Glutamatergic neuron (in vitro differentiated cells): Measurements from ENCODE around the gene ATP12A. TPM values are rescaled to one million over a fixed set of nuclear protein-coding genes. Genes with fewer than 3 reads are reported as not detected.

ENCODE experiments used
- DNase-seq: peaks from one replicate; pipeline ENCODE4 v3.0.0; 2022
- H3K27ac Mint-ChIP-seq: one replicate; pipeline ENCODE4 v1.8.0; 2020; ENCODE audit warnings: mild to moderate bottlenecking, mixed read lengths, inconsistent platforms; ENCODE audit not compliant: unreplicated experiment
- H3K27me3 Mint-ChIP-seq: one replicate; pipeline ENCODE4 v1.8.0; 2020; ENCODE audit warnings: mild to moderate bottlenecking, moderate library complexity, mixed read lengths, inconsistent platforms; ENCODE audit not compliant: unreplicated experiment
- H3K36me3 Mint-ChIP-seq: one replicate; pipeline ENCODE4 v1.8.0; 2020; ENCODE audit warnings: mild to moderate bottlenecking, mixed read lengths, inconsistent platforms; ENCODE audit not compliant: unreplicated experiment
- H3K4me1 Mint-ChIP-seq: one replicate; pipeline ENCODE4 v1.8.0; 2020; ENCODE audit warnings: mild to moderate bottlenecking, low read depth, mixed read lengths, inconsistent platforms; ENCODE audit not compliant: unreplicated experiment
- H3K4me3 Mint-ChIP-seq: one replicate; pipeline ENCODE4 v1.8.0; 2020; ENCODE audit warnings: mild to moderate bottlenecking, mixed read lengths, inconsistent platforms; ENCODE audit not compliant: unreplicated experiment
- H3K9me3 Mint-ChIP-seq: one replicate; pipeline ENCODE4 v1.8.0; 2020; ENCODE audit warnings: mild to moderate bottlenecking, moderate library complexity, mixed read lengths, inconsistent platforms; ENCODE audit not compliant: unreplicated experiment
- total RNA-seq: library from RNA; stranded (reverse); fragmentation: NEBNext Ultra II Directional; extraction: Animal tissue kit (Norgen Biotek cat#: 25700); gene quantifications from one replicate; pipeline ENCODE4 v1.2.1, GENCODE V29; 2021; ENCODE audit not compliant: unreplicated experiment
- TF ChIP-seq, protein P1 (sequence below): fragments of 200-600 bp; sonication (generic); IDR thresholded peaks from one replicate; pipeline ENCODE4 v1.5.0; 2021; ENCODE audit not compliant: partially characterized antibody, unreplicated experiment

Gene ATP12A
- total RNA-seq, 1 donor from 2014 or later = not detected

DNA sequence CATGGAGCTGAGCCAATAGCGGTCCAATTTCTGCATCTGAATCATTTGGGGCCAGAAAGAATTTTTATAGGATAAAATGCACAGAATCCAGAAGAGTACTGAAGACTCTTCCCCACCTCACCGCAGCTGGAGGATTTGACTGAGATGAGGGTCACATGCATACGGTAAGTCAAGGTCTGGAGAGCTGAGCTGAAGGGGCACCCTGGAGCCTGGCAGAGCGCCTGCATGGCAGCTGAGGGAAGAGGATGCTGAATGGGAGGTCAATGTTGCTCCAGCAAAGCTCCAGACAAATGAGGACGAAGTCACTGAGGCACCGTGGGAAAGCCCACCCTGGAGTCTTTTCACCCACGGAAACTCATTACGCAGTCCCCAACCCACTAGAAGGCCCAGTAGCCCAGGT is 43.4 kb upstream of the ATP12A start:
- no peak overlapping the region for H3K4me3 Mint-ChIP-seq
- TF ChIP-seq, protein P1, sequence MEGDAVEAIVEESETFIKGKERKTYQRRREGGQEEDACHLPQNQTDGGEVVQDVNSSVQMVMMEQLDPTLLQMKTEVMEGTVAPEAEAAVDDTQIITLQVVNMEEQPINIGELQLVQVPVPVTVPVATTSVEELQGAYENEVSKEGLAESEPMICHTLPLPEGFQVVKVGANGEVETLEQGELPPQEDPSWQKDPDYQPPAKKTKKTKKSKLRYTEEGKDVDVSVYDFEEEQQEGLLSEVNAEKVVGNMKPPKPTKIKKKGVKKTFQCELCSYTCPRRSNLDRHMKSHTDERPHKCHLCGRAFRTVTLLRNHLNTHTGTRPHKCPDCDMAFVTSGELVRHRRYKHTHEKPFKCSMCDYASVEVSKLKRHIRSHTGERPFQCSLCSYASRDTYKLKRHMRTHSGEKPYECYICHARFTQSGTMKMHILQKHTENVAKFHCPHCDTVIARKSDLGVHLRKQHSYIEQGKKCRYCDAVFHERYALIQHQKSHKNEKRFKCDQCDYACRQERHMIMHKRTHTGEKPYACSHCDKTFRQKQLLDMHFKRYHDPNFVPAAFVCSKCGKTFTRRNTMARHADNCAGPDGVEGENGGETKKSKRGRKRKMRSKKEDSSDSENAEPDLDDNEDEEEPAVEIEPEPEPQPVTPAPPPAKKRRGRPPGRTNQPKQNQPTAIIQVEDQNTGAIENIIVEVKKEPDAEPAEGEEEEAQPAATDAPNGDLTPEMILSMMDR = no peak
- peaks cover 8% of the 10 kb centered on the region for H3K36me3 Mint-ChIP-seq
- H3K9me3 Mint-ChIP-seq = peaks cover 3% of the 10 kb centered on the region
- H3K27me3 Mint-ChIP-seq = peaks cover 3% of the 10 kb centered on the region
- no peak for DNase-seq
- no peak overlapping the region for H3K27ac Mint-ChIP-seq
- peaks cover 10% of the 10 kb centered on the region for H3K4me1 Mint-ChIP-seq

DNA sequence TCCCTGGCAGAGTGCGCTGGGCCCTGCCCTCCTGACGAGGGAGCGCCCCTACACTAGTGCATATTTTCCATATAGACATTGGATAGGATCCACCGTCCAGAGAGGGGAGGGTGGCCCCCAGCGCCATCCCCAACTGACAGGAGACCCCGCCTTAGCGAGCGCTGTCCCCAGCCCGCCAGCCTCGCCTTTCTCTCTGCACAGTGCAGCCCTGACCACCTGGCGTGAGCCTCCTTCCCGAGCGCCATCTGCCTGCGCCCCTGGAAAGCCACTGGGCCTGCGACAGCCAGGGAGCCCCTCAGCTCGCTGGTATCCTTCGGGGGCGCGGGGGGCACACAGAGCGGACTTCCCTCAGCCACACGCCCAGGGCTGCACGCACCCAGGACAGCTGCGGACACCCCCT is 42.1 kb upstream of the ATP12A start:
- Mint-ChIP-seq H3K4me3 (no peak overlapping the region), H3K27ac (no peak overlapping the region), H3K4me1 (peaks cover 8% of the 10 kb centered on the region), H3K9me3 (peaks cover 3% of the 10 kb centered on the region), H3K27me3 (peaks cover 3% of the 10 kb centered on the region), H3K36me3 (peaks cover 8% of the 10 kb centered on the region)
- TF ChIP-seq, protein P1 = no peak
- no peak for DNase-seq

DNA sequence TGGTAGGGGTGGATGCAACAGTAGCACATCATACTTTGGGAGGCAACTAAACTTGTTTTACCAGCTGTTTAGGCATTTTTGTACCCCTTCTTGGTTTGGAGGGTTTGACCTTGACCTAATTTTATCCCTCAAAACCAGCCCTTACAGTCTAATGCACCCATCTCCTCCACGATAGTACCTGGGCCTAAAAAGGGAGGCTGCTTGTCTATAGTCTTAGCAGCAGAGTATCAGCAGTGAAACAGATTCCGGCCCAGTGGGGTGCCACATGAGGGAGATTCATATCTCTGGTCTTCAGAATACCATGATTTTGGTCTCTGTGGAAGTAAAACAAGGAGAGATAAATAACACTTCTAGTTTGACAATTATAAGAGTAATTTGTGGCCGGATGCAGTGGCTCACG is 39.5 kb upstream of the ATP12A start:
- H3K36me3 Mint-ChIP-seq = peaks cover 4% of the 10 kb centered on the region
- H3K27me3 Mint-ChIP-seq = peaks cover 3% of the 10 kb centered on the region
- H3K9me3 Mint-ChIP-seq = peaks cover 1% of the 10 kb centered on the region
- TF ChIP-seq, protein P1 = no peak
- H3K4me1 Mint-ChIP-seq = no peaks in the 10 kb centered on the region
- no peak overlapping the region for H3K27ac Mint-ChIP-seq
- DNase-seq = no peak
- H3K4me3 Mint-ChIP-seq = no peak overlapping the region

DNA sequence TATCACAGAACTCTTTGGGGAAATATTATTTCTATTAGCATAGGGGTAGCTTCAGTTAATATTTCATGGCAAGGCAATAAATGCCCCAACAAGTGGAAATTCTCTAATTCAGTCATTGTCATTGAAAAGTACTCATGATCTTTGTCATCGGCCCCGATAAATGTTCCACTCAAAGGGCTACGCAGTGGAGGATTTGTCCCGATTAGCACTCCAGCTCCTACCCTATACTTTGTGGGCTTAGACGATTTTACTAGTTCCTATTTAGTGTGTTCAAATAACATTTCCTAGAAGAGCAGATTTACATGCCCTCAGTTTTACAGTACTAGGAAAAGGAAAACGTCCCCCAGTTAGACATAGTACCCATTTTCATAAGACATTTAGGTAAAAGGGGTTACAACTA is 38.0 kb upstream of the ATP12A start:
- Mint-ChIP-seq H3K27me3 (peaks cover 3% of the 10 kb centered on the region), H3K9me3 (peaks cover 5% of the 10 kb centered on the region), H3K4me1 (no peaks in the 10 kb centered on the region), H3K27ac (no peak overlapping the region), H3K36me3 (peaks cover 9% of the 10 kb centered on the region), H3K4me3 (no peak overlapping the region)
- DNase-seq = no peak
- TF ChIP-seq, protein P1 = no peak

DNA sequence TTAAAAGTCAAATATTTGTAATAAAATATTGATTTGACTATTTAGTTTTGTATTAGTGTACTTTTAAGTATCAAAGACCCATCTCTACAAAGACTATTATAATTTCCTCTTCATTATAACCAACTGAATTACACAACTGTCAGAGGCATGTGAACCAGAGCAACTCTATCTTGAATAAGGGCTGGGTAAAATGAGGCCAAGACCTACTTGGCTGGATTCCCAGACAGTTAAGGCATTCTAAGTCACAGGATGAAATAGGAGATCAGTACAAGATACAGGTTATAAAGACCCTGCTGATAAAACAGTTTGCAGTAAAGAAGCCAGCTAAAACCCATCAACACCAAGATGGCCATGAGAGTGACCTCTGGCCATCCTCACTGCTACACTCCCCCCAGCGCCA is 36.2 kb upstream of the ATP12A start:
- Mint-ChIP-seq H3K36me3 (peaks cover 6% of the 10 kb centered on the region), H3K9me3 (peaks cover 5% of the 10 kb centered on the region), H3K4me1 (no peaks in the 10 kb centered on the region), H3K27ac (no peak overlapping the region), H3K27me3 (no peaks in the 10 kb centered on the region), H3K4me3 (no peak overlapping the region)
- TF ChIP-seq, protein P1 = no peak
- DNase-seq = no peak
